GM21360 (cell line): ENCODE results near the gene NCEH1.
"Not testable (repeated sequence)": the region's sequence is repeated elsewhere in the genome, so short reads cannot be mapped to it uniquely, and the experiment has no call there.

Source experiments
- ATAC-seq: cut with Tn5 transposase; IDR thresholded peaks from one replicate; pipeline ENCODE4 v1.9.1; 2021; ENCODE audit warnings: mild to moderate bottlenecking, moderate library complexity; ENCODE audit not compliant: unreplicated experiment

NCEH1 gene

DNA sequence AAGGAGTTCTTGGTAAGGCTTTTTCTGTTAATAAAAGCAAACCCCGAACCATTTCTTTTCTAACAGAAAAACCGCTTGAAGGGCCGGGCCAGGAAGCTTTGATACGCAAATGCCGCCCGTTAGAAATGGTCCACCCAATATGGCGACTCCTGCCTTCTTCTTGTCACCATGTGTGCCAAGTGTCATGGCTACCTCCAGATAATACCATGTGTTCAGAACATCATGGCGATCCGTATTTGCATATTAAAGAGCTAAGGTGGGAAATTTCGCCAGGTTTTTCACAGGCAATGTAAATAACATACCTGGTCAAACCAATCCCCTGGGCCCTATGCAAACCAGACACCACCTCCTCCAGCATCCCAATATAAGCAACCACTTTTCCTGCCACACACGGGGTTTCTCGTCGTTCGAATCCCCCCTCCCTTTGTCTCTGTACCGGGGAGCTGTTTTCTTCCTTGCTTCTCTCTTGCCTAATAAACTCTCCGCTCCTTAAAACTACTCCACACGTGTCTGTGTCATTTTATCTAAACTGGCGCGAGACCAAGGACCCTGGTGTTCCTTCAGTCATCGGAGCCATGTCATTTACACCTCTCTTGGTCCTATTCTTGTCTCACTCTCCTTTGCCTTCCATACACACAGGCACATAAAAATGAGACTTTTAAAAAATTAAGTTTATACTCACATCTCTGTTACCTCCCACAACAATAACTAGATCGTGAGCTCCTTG, 34.5 kb downstream of the NCEH1 start:
- ATAC-seq = no peak

DNA sequence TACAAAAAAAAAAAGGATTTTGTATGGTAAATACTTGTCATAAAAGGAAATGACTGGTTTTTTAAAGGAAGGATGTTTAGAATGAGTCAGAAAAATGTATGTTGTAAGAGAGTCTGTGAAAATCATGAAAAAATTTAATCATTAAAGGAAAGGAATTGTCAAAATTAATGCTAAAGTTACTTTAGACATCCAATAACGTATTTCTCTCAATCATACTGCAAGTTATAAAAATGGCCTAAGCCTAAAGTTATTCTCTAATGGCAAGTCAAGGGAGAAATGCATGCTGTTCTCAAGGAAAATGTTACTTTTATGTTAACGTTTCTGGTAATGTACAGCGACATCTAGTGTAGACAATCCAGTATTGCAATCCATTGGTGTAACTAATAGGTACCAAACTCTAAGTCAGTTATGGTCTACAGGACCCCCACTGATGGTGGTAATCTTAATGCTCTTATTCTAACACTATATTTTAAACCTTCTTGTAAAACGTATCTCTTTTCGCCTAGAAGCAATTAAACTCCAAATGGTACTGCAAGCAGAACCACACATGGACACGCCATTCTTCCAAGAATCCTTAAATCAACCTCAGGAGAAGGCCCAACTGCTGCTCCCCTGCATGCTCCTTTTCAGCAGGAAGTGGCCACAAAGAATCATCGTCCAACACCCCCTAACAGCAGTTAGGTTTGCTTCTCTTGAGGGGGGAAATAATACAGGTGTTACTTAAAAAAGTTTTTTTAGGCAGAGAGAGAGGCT, 35.2 kb downstream of the NCEH1 start:
- ATAC-seq = no peak

DNA sequence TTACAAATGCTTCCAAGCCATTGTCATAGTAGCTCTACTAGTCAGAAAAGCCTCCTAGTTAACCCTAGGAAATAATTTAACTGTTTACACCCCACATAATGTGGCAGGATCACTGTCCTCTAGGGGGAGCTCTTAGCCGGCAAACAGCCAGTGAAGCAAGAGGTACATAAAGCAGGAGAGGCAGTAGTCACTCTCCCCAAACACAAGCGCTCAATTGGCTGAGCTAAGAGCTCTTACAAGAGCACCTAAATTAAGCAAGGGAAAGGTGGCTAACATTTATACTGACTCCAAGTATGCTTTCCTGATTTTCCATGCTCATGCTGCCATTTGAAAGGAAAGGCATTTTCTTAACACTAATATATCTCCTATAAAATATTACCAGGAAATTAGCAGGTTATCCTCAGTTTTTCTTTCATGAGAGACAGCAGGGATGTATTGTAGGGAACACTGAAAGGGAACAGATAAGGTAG, 37.6 kb downstream of the NCEH1 start:
- ATAC-seq = peak; percentile 80

DNA sequence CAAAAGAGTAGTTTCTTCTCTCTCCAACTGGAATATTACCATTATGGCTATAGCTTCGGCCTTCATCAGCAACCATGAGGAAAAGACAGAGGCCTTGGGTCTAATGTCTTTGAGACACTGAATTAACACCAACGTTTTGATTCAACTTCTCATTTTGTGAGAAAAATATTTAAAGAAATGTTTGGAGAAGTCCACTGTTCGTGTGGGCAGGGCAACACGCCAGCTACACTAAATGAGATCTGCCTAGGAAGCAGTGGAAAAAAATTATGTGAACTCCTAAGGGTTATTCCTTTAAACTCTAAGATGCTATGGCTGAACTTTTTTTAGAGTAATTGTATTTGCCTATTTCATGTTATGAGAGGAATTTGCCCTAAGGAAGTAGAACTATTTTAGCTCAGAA, 41.8 kb downstream of the NCEH1 start:
- ATAC-seq = no peak

DNA sequence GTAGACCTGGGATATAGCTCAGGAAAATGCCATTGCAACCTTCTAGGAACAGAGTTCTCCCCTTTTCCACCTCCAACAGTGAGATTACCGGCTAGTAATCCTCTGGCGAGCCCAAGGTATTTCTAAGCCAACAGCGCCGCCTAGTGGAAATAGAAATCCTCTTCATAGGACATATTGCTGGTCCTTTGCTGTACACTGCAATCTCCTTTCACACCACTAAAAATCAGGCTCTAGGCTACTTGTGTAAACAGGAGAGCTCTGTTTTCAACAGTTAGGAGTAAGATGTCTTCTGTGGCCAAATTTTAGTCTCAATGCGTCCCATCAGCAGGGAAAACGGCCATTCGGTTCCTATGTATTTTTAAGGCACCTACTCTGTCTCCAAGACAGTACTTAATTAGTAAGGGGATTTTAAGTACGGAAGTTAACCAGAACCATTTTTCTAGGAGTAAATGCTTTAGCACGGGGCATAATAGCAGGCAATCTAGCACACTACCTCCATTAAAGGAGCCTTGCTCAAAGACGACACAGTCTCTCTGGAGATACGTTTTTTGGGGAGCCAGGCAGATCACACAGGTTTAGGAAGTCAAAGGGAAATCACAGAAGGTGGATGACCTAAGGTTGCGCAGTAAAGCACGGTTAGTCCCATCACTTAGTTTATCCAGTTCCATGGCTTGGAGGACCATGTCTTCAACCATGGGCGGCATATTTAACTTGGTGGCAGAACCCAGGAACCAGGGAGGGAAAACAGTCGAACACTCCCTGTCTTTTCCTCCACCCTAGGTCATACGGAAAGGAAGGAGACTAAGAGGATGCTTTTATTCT, 43.8 kb downstream of the NCEH1 start:
- ATAC-seq = peak; percentile 96

DNA sequence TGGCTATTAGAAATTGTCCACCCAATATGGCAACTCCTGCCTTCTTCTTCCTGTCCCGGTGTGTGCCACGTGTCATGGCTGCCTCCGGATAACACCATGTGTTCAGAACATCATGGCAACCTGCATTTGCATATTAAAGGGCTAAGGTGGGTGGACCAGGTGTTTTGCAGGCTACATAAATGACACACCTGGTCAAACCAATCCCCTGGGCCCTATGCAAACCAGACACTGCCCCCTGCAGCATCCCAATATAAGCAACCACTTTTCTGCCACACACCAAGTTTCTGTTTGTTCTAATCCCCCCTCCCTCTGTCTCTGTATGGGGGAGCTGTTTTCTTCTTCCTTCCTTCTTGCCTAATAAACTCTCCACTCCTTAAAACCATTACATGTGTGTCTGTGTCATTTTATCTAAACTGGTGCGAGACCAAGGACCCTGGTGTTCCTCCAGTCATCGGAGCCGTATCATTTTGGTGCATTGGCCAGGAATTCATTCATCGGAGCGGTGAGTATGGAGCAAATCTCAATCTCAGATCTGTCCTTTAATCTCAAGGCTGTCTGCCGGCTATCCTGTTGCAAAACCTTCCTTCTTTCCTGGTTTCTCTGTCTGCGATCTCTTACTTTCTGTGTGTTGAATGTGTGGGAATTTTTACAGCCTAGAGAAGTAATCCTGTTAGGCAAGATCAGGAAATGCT, 44.5 kb downstream of the NCEH1 start:
- ATAC-seq = no peak

DNA sequence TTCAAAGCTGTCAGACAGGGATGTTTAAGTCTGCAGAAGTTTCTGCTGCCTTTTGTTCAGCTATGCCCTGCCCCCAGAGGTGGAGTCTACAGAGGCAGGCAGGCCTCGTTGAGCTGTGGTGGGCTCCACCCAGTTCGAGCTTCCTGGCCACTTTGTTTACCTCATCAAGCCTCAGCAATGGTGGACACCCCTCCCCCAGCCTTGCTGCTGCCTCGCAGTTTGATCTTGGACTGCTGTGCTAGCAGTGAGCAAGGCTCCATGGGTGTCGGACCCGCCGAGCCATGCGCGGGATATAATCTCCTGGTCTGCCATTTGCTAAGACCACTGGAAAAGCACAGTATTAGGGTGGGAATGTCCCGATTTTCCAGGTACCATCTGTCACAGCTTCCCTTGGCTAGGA, 45.4 kb downstream of the NCEH1 start:
- not testable (repeated sequence) for ATAC-seq

DNA sequence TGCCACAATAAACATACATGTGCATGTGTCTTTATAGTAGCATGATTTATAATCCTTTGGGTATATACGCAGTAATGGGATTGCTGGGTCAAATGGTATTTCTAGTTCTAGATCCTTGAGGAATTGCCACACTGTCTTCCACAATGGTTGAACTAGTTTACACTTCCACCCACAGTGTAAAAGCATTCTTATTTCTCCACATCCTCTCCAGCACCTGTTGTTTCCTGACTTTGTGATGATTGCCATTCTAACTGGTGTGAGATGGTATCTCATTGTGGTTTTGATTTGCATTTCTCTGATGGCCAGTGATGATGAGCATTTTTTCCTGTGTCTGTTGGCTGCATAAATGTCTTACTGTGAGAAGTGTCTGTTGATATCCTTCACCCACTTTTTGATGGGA, 50.4 kb downstream of the NCEH1 start:
- not testable (repeated sequence) for ATAC-seq

DNA sequence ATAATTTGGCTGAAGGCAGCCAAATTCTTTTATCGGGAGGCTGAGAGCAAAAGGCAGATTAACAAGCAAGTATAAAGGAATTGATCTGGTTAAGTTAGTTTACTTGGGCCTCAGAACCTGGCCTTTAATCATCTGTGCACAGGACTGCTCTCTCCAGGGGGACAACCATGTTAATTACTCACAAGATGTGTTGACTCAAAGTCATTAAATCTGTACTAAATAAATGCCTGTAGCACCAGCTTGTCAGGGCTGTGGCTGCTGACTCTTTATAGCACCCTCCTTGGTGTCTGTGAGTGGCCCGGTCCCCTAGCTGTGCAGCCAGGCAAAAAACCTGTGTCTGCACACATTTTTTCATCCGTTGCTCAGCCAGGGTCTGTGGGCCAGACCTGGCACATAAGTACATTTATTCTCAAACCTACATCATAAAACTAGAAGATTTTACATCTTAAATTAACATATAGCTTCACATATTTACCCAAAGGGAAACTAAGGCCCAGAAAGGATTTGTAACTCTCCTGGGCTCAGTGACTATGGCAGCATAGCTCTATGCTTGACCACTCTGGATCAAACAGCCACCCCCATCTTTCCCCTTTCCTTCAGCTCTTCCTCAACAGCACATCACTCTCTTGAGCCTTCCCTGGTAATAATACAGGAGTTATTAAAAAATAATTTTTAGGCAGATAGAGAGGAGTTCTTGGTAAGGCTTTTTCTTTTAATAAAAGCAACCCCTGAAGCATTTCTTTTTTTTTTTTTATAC, 51.4 kb downstream of the NCEH1 start:
- no peak for ATAC-seq

DNA sequence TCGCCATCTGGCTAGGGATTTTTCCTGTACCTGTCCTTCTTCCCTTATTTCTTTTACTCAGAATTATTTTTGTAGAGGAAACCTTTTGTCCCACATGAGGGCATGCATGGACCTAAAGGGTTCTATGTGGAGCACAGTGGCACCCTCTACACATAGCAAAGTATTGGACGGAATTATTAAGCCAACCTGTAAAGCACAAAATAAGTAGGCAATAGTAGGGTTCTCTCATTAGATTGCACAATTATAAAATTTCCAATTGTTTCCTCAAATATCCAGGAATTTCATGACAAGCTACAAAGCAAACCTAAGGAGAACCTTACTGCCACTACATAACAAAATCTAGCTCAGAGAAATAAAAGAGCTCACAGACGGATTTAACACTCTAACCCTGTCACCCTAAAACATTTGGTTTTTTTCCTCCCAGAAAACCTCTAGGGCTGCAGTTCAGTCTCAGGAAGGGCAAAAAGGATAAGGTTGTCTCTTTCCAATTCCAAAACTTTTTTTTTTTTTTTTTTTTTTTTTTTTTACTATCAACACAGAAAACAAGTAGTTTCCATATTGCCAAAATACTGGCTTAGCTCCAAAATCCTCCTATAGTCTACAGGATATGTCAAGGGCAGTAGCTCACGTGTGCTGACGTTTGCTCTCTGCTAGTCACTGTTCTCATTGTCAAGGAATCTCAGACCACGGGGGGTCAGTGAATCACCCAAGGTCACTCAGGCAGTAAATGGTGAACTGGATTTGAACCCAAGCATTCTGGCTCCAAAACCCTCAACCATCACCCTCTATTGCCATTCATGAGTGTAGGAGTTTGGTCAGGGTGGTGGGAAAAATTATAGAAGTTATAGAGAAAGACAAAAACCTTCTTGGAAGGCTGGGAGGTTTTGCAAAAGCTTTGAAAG, 52.3 kb downstream of the NCEH1 start:
- ATAC-seq = no peak

DNA sequence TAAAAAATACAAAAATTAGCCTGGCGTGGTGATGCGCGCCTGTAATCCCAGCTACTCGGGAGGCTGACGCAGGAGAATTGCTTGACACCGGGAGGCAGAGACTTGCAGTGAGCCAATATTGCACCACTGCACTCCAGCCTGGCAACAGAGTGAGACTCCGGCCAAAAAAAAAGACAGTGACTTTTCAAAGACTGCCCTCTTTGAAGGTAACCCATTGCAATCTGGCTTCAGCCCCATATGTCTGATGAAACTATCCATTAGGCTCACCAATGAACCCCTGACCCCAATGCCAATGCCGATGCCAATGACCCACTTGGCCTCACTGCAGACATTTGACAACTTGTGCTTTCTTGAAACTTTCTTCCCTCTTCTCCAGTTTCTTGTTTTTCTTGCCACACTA, 54.3 kb downstream of the NCEH1 start:
- ATAC-seq = no peak

DNA sequence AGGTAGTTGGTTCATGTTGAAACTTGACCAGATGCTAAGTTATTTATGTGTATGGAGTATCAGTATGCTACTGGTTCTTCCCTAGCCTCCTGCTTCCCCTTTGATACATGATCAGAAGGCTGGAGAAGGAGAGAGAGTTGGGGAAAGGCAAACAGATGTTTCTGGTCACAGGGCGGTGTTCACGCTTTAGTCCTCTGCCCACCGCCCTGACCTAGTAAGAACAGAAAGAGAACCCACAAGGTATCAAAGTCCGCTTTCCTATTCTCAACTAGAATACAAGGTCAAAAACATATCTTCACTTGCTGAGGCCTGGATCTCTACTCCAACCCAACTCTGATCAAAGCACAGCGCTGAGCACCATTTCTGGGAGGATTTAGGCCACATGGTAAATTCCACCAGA, 55.5 kb downstream of the NCEH1 start:
- ATAC-seq = no peak

DNA sequence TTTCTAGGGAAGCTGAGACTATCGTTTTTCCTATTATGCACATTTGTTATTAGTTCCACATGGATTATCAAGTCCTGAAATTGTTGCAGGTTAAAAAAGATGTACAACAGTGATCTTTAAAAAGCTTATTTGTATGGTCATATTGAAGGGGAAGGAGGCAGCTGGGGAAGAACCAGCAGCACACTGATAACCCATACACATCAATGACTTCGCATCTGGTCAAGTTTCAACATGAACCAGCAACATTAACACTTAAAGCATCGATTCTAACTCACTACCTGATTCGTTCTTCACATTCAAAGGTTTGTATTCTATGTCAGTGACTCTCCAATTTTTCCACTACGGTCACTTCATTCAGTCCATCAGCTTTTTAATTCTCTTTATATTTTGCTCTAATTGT, 56.4 kb downstream of the NCEH1 start:
- no peak for ATAC-seq

DNA sequence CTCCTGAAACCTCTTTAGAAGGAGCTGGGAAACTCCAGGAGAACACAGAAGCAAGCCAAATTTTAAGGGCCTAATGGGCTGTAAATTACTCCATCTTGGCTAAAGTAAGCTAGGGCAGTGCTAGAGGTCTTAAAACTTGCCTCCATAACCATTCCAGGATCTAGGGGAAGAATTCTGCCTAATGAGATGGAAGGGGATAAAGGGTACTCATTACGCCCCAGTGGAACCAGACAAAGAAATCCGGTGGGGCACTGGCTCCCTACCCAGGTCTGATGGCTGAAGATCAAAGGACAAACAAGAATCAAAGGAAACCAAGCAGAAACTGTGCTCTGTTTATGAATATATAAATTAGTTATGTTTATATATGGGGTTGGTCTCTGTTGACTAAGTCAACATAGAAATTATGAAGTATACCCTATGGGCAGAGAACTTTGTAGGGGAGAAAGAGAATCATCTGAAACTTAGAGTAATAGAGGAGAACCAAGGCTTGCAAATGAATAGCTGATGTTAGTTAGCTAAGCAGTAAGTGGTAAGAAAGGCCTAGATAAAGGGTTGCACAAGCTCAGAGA, 57.8 kb downstream of the NCEH1 start:
- ATAC-seq = no peak

DNA sequence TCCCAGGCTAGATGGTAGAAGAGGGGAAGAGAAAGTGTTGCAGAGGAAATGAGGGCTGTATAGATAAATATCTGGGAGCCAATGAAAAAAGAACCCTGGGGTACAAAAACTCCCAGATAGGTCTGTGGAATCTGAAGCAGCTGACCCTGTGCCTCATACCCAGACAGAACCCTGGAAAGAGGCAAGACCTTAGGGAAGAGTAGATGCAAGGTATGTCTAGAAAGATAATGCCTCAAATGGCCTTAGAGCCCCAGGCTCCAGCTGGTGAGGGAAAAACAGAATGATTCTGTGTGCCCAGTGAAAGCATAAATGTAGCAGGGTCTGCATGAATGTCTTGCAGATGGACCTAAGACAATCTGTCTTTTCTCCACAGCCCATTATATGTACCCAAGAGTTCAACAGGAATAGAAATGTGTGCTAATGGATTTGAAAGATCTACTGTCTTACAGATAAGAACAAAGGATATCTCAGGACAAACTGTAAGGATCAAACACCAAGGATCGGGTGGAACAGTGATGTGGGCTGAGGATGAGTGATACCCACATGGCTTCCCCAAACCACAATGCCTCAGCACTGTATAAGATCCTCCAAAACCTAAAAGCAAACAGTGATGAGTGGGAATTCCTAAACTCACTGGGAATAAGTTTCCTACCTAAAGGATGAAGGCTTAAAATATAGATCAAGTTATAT, 58.8 kb downstream of the NCEH1 start:
- ATAC-seq = no peak

DNA sequence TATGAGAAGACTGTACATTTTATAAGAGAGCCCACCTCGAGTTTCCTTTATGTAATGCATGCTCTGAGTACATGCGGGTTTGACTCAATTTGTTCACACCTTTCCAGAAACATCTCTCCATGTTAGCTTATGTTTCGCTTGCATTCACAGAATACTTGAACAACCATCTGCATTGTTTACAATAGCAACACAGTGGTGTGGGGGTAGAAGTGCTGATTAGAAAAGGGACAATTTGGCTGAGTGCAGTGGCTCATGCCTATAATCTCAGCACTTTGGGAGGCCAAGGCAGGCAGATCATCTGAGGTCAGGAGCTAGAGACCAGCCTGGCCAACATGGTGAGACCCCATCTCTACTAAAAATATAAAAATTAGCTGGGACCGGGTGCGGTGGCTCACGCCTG, 60.9 kb downstream of the NCEH1 start:
- no peak for ATAC-seq

DNA sequence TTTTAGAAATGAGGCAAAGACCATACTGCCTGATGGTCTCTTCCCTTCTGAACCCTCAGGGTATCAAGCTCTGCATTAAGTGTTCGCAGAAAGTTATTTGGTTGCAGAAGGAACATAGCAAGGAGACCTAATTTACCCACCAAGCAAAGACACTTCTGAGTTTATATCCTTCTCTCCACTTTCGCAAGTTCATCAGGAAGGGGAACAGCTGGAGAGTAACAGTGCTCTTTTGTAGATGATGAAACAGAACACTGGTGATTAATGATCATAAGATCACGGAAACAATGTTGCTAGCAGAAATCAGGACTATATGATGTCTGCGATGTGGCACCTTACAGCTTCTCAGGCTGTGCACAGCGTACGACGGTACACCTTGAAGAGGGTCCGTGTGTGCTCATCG, 62.1 kb downstream of the NCEH1 start:
- ATAC-seq = no peak

DNA sequence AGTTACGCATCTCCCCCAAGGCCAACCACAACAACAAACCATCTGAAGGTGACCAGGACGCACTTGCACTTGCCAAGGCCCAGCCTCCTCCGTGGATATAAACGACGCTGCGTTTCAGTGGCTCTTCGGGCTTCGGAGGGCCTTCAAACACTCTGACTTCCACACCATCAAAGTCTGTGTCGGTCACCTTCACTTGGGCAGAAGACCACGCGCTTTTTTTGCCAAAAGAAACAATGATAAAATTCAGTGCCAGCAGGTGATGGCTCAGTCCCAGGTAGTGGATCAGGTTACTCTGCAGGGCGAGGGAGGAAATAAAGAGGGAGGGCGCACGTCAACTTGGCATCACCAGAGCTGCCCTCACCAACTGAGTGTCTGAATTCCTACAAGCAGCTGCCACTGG, 63.0 kb downstream of the NCEH1 start:
- ATAC-seq = no peak
